Hematopoietic multipotent progenitor cell treated with erythropoietin and hydrocortisone succinate and interleukin-3 and kit ligand, for 8 days (in vitro differentiated cells): Measurements from ENCODE around the gene PSME3IP1.
A peak's percentile ranks its signal among the peaks of the same experiment; 100 is the strongest.

Source experiments
- DNase-seq: peaks from one replicate; pipeline ENCODE4 v3.0.0-alpha.2; 2015

The PSME3IP1 gene

DNA sequence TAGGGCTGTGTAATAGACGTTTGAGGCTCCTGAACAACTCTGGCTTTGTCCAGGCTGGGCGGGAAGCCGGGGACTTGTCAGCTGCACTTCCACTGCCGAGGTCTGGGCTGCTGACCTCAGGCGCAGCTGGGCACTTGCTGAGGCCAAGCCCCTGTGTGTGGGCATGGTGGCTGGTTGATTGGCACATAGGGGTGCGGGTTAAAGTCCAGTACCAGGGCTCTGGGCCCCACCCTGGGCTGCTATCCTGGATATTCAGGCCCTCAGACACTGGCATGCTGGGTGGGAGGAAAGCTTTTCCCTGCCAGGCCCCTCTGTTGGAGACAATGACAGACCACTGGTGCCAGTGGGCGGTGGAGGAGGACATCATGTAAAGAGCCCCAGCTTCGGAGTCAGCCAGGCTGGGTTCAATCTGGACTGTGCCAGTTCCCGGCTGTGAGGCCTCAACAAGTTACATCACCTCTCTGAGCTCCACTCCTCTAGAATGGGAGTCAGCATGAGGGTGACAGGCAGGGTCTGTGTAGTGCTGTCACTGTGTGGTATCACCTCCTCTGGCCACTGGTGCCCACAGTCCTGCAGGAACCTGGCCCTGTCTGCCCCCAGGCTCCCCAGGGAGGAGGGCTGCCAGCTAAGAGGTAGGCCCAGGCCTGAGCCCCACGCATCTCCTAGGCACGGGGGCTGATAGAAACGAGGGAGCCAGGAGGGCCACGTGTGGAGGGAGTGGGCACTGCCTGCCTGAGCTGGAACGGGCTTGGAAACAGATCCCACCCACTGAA, 42.5 kb downstream of the PSME3IP1 start:
- no peak for DNase-seq

GRCh38 chr16:57141822-57142631, 43.8 kb downstream of the PSME3IP1 start:
- DNase-seq, result no peak

- peak; percentile 14 for DNase-seq
Observed at GRCh38 chr16:57140931-57141668, 44.7 kb downstream of the PSME3IP1 start.

- DNase-seq, result no peak
Observed at GRCh38 chr16:57138281-57138935, 47.4 kb downstream of the PSME3IP1 start.

- DNase-seq, result no peak
Observed at GRCh38 chr16:57137566-57138273, 48.1 kb downstream of the PSME3IP1 start.

- no peak for DNase-seq
Observed at GRCh38 chr16:57137043-57137442, 48.8 kb downstream of the PSME3IP1 start.

DNA sequence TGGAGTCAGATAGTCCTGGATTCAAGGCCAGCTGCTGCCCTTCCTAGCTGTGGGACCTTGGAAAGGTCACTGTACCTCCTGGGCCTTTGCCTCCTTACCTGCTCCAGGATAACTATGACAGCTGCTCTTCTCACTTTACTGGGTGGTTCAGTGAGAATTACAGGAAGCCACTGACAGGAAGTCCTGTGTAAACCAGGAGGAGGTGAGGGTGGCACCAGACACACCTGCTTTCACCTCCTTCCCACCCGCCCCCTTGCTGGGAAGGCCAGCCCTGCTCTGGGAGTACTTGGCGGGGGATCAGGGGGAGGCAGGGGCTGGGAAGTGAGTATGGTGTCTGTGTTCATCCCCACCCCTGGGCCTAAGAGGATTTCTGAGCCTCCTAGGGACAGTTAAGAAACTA, 50.9 kb downstream of the PSME3IP1 start:
- no peak for DNase-seq

- DNase-seq, result no peak
Observed at GRCh38 chr16:57133886-57134285, 52.0 kb downstream of the PSME3IP1 start.

DNA sequence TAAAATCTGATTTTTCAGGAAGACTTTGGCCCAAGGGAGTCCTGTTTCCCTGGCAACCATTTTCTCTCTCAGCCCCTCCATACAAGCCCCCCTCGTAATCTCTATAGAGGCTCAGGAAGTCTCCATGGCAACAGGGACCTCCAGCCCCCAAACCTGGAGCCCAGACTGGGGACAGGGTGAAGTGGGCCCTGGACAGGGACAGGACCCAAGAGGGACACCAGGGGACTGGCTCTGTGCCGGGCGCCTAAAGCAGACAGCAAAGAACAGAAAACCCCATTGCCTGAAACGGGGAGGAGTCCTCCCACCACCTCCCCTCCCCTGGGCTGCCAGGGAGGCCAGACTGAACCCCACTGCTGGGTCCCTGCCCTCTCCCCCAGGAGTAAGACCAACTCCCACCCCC, 52.8 kb downstream of the PSME3IP1 start:
- DNase-seq, result no peak

- no peak for DNase-seq
Observed at GRCh38 chr16:57132470-57132869, 53.4 kb downstream of the PSME3IP1 start.

DNA sequence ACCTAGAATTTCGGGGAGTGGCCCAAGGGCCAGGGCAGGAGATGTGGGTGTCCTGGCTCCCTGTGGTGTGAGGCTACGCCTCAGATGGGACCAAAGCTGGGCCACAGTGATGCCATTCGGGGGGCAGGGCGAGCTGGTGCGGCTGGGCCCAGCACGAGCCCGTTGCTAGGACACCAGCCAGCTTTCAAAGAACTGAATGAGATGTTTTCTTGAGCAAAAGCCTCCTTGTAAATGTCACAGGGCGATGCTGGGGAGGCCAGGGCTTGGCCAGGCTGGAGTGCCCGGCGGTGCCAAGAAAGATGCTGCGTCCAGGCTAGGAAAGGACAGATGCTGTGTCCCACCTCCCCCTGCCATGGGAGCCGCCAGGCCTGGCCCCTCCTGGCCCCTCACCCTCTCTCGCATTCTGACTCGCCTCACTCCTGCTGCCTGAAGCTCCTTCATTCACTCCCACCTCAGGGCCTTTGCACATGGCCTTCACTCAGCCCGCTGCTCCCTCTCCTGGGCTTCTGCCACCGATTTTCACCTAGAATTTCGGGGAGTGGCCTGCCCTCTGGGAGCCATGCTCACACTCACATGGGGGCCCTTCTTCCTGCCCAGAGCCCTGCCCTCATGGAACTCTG, 54.4 kb downstream of the PSME3IP1 start:
- no peak for DNase-seq

DNA sequence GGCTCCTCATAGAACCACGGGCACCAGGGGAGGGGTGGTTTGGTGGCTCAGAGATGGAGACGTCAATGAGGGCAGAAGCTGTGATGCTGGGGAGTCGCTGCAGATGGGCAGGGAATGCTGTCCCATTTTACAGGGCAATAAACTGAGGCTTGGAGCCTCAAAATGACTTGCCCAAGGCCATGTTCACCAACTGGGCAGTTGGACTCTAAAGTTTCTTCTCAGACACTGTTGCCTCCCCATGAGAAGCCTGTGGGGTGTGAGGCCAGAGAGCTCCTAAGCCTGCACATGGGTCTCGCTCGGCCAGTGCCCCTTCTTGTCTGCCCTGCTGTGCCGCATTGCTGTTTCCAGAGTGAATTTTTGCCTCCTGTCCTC, 54.9 kb downstream of the PSME3IP1 start:
- no peak for DNase-seq

- DNase-seq, result no peak
Observed at GRCh38 chr16:57128771-57129389, 57.0 kb downstream of the PSME3IP1 start.

DNA sequence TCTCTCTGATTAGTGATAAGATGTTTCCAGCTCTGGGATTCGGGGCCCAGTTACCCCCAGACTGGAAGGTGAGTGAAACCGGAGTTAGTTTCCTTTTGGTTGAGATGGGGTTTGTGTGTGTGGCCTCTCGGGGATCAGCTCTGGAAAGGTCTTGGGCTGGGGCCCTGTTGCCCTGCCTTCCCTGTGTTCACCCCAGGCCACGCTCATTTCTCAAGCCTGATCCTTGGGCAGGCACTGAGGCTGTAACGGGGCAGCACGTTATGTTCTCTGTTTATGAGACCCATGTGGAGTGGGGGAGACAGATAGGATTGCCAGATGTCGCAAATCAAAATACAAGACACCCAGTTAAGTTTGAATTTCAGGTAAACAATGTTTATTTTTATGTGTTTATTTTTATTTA, 58.0 kb downstream of the PSME3IP1 start:
- no peak for DNase-seq

DNA sequence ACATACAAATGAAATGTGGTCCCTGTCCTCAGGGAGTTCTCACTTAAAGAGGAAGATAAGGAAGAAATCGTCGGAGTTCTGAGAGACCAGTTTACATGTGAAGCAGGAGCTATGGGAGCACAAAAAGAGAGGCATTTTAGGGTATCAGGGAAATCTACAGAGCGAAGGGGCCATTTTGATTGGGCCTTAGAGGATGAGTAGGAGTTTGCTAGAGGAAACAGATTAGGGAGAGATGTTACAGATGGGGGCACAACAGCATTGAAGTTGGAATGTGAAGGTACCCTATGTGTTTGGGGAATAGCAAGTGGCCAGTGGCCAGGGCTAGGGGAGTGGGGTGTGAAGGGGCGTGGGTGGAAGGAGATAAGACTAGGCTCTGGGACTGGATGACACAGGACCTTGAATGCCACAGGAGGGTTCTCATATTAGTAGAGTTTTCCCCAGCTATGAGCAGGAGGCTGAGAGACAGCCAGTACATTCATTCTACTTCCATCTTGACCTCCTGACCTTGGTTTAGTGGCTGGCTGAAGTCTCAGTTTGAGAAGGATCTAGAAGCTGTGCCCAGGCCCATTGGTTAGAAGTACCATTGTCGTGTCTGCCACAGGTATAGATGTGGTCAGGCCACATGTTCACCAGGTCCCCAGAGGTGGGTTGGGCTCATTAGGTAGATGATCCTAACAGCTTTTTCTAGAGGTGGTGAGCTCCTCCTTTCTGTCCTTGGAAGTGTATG, 58.6 kb downstream of the PSME3IP1 start:
- DNase-seq, result no peak

GRCh38 chr16:57126411-57126810, 59.4 kb downstream of the PSME3IP1 start:
- DNase-seq, result no peak

DNA sequence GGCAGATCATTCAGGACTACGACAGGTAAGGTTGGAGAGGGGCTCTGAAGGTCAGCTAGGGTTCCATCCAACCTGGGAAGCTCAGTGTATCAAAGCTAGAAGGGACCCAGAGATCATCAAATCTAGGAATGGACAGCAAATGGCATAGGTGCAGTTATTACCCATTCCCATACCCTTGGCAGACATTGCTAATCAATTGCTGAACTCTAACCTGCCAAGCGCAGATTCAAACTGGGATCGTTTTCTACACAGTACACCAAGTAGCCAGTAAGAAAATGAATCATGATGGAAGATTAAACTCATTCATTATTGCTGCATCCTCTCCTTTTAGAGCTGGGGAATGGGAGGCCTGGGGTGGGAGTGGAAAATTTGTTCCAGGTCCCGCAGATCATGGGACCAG, 59.9 kb downstream of the PSME3IP1 start:
- DNase-seq, result no peak

GRCh38 chr16:57125376-57125775, 60.5 kb downstream of the PSME3IP1 start:
- no peak for DNase-seq

DNA sequence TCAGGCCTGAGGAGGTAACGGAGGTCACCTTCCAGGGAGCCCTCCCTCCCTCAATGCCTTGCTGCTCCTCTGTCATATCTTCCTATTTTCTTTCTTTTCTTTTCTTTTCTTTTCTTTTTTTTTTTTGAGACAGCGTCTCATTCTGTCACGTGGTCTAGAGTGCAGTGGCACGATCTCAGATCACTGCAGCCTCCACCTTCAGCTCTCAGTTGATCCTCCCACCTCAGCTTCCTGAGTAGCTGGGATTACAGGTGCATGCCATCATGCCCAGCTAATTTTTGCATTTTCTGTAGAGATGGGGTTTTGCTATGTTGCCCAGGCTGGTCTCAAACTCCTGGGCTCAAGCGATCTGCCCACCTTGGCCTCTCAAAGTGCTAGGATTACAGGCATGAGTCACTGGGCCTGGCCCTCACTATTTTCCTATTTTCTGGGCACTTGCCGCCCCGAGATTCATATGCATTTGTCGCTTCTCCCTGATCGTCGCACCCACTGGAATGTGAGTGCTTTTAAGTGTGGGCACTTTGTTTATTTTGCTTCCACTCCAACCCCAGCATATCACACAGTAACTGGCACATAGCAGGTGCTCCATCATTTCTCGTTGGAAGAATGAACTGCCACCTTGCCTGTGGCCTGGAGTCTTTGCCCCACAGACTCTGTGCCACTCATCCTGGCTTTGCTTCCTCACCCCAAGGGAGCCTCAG, 61.7 kb downstream of the PSME3IP1 start:
- DNase-seq, result no peak
